HFF-Myc (cell line): ENCODE measurements around the gene PRKG1.

Experiments used
- DNase-seq: peaks from one replicate; pipeline ENCODE4 v3.0.0-alpha.2; 2011; ENCODE audit warnings: low read depth; ENCODE audit errors: extremely low read depth
- H3K4me3 ChIP-seq: replicated peaks from 2 replicates; pipeline ENCODE4 v1.5.1; 2011; ENCODE audit warnings: low read depth, mild to moderate bottlenecking, control low read depth, low read length
- CTCF ChIP-seq: IDR thresholded peaks from 2 replicates; pipeline ENCODE4 v1.5.1; 2012; ENCODE audit warnings: mild to moderate bottlenecking, low read depth, low read length, control low read depth; ENCODE audit errors: missing control alignments

Gene PRKG1

DNA sequence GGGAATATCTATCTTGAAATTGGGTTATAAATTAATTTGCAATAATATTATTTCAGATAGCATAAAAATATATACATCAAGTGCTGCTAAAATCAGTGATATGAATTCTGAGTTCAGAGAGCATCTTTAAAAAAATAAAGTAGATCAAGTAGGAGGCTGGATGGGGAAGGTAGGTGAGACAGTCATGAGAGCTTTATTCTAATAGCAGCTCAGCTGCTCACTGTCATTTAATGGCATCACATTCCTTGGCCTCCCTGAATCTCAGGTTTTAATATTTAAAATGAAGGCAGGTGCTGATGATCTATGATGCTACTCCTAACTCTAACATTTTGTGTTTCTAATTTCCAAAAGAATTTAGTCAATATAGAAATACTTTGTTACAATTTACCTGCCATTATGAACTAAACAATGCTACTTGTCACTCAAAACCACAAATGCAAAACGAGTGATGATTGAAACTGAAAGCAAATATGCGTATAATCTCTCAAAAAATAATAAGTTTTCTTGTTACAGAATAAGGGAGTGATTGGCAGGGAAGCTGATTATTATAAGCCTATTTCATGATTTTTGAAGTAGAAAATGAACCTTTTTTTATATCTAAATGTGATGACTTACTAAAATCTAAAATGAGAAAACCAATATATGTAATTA, 772.7 kb downstream of the PRKG1 start:
- DNase-seq: no peak
- TF ChIP-seq CTCF: no peak
- no peak overlapping the region for H3K4me3 ChIP-seq

- H3K4me3 ChIP-seq: no peak overlapping the region
- TF ChIP-seq CTCF: no peak
- DNase-seq: no peak
Measured at GRCh38 chr10:51852297-51852696, 778.0 kb downstream of the PRKG1 start.

DNA sequence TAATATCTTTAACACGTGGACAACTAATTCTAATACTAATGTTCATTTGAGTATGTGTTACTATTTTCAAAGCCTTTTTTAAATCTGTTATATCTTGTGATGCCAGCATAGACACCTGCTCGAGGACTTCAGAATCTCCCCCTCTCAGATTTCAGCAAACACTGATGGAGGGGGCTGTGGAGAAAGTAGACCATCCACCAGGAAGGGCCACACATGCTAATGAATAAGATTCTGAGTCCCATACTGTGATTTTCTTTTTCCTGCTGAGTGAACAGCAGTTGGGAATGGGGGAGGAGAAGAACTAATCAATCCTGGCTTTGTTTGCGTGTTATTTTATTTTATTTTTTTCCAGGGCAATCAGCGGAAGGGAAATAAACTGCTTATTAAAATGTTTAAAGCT, 783.0 kb downstream of the PRKG1 start:
- no peak overlapping the region for H3K4me3 ChIP-seq
- no peak for DNase-seq
- TF ChIP-seq CTCF: no peak

DNA sequence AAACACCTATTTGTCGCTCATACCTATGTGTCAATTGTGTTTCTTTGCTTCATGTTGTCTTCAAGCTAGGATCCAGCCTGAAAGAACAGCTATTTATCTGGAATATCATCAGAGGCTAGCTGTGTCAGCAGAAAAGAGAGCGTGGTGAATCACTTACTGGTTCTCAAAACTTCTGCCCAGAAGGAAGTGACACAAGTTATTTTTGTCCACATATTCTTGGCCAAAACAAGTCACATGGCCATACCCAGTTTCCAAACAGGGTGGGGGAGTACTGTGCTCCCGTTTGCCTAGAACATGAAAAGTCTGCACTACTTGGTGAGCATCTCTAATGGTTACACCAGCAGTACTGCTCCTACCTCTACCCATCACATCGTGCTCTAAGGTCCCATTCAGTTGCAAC, 786.0 kb downstream of the PRKG1 start:
- H3K4me3 ChIP-seq: no peak overlapping the region
- DNase-seq: no peak
- no peak for TF ChIP-seq CTCF

GRCh38 chr10:51861051-51861450, 786.8 kb downstream of the PRKG1 start:
- no peak for DNase-seq
- H3K4me3 ChIP-seq: no peak overlapping the region
- TF ChIP-seq CTCF: no peak

GRCh38 chr10:51861731-51862130, 787.4 kb downstream of the PRKG1 start:
- no peak for TF ChIP-seq CTCF
- no peak for DNase-seq
- no peak overlapping the region for H3K4me3 ChIP-seq

- DNase-seq: no peak
- H3K4me3 ChIP-seq: no peak overlapping the region
- no peak for TF ChIP-seq CTCF
Measured at GRCh38 chr10:51862149-51862548, 787.9 kb downstream of the PRKG1 start.
